GM21381 (cell line): ENCODE data around the gene ZNF496.
"Not testable (repeated sequence)": the region's sequence is repeated elsewhere in the genome, so short reads cannot be mapped to it uniquely, and the experiment has no call there.

Experiments
- ATAC-seq: cut with Tn5 transposase; IDR thresholded peaks from one replicate; pipeline ENCODE4 v1.9.1; 2021; ENCODE audit warnings: mild to moderate bottlenecking, moderate library complexity; ENCODE audit not compliant: unreplicated experiment

The ZNF496 gene

GRCh38 chr1:247295746-247296145 lies 35.9 kb downstream of the ZNF496 start:
- ATAC-seq = no peak

- no peak for ATAC-seq
These were observed 36.4 kb downstream of the ZNF496 start for GRCh38 chr1:247295274-247295684.

GRCh38 chr1:247294282-247294681 lies 37.4 kb downstream of the ZNF496 start:
- no peak for ATAC-seq

GRCh38 chr1:247293047-247293446 lies 38.6 kb downstream of the ZNF496 start:
- no peak for ATAC-seq

- ATAC-seq = no peak
These were observed 39.7 kb downstream of the ZNF496 start for GRCh38 chr1:247291833-247292561.

- no peak for ATAC-seq
These were observed 40.5 kb downstream of the ZNF496 start for GRCh38 chr1:247291161-247291560.

- ATAC-seq = no peak
These were observed 41.1 kb downstream of the ZNF496 start for GRCh38 chr1:247290576-247290975.

GRCh38 chr1:247289274-247289892 lies 42.3 kb downstream of the ZNF496 start:
- not testable (repeated sequence) for ATAC-seq

- ATAC-seq = no peak
These were observed 43.3 kb downstream of the ZNF496 start for GRCh38 chr1:247288341-247288740.

GRCh38 chr1:247287460-247287859 lies 44.2 kb downstream of the ZNF496 start:
- ATAC-seq = no peak

- ATAC-seq = no peak
These were observed 45.5 kb downstream of the ZNF496 start for GRCh38 chr1:247286134-247286670.

GRCh38 chr1:247281001-247281574 lies 50.6 kb downstream of the ZNF496 start:
- no peak for ATAC-seq

GRCh38 chr1:247277191-247277590 lies 54.5 kb downstream of the ZNF496 start:
- ATAC-seq = no peak

- no peak for ATAC-seq
These were observed 56.9 kb downstream of the ZNF496 start for GRCh38 chr1:247274605-247275256.

- no peak for ATAC-seq
These were observed 58.7 kb downstream of the ZNF496 start for GRCh38 chr1:247273013-247273412.

- no peak for ATAC-seq
These were observed 61.7 kb downstream of the ZNF496 start for GRCh38 chr1:247270003-247270402.

GRCh38 chr1:247269133-247269532 lies 62.5 kb downstream of the ZNF496 start:
- ATAC-seq = no peak

- no peak for ATAC-seq
These were observed 63.1 kb downstream of the ZNF496 start for GRCh38 chr1:247268390-247269045.

- ATAC-seq = no peak
These were observed 65.6 kb downstream of the ZNF496 start for GRCh38 chr1:247266053-247266452.

GRCh38 chr1:247255772-247256171 lies 75.9 kb downstream of the ZNF496 start, which contains the start of gene VN1R5:
TSS of gene VN1R5 (plus strand) at chr1:247256072.
- ATAC-seq = not testable (repeated sequence)

- no peak for ATAC-seq
These were observed 84.1 kb downstream of the ZNF496 start for GRCh38 chr1:247247568-247247967.
